ENCODE data around the gene FADS2. TPM values are rescaled to one million over a fixed set of nuclear protein-coding genes. Genes with fewer than 3 reads are reported as not detected.

The FADS2 gene
- total RNA-seq, 1 donor, result 713 TPM

DNA sequence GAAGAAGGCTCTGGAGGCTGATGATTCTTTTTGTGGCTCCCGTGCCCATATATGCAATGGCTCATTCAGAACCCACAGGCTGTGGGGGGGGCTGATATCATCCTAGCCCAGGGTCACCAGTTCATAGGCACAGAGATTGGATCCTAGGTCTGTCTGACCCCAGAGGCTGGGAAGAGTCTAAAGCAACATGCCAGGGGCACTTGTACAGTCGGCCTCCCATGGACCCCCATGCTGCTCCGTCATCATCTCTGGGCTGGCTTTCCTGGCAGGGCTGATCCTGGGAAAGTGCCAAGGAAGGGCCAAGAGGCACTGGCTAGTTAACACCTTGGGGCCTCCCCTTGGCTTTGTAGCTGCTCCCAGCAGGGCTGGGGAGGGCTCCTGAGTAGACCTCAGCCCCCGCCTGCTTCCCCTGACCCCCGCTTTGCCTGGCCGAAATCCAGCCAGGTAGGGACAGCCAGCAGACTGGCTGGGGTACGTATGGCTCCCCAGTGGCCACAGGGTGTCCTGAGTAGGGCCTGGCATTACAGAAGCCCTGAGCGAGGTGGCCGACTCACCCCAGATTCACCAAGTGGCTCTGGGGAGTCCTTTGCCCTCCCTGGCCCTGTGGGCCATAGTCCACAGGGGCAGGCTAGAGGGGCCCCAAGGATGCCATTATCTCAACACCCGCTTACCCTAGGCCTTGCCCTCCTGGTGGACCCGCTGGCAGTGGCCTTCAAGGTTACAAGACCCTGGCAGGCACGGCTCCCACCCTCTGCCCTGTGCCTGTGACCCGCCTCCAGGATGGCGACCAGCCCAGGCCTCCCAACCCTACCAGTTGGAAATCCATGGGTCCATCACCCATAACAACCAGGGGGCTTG is 40.7 kb downstream of the FADS2 start:
- DNase-seq (ENCODE audit: low read depth), result no peak
- TF ChIP-seq, protein P1, sequence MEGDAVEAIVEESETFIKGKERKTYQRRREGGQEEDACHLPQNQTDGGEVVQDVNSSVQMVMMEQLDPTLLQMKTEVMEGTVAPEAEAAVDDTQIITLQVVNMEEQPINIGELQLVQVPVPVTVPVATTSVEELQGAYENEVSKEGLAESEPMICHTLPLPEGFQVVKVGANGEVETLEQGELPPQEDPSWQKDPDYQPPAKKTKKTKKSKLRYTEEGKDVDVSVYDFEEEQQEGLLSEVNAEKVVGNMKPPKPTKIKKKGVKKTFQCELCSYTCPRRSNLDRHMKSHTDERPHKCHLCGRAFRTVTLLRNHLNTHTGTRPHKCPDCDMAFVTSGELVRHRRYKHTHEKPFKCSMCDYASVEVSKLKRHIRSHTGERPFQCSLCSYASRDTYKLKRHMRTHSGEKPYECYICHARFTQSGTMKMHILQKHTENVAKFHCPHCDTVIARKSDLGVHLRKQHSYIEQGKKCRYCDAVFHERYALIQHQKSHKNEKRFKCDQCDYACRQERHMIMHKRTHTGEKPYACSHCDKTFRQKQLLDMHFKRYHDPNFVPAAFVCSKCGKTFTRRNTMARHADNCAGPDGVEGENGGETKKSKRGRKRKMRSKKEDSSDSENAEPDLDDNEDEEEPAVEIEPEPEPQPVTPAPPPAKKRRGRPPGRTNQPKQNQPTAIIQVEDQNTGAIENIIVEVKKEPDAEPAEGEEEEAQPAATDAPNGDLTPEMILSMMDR (IDR thresholded peaks at IDR 0.05; ENCODE audit: insufficient read depth, low read depth, low read length), result no peak
- H3K4me3 ChIP-seq (ENCODE audit: low read depth, low read length), result no peak overlapping the region

DNA sequence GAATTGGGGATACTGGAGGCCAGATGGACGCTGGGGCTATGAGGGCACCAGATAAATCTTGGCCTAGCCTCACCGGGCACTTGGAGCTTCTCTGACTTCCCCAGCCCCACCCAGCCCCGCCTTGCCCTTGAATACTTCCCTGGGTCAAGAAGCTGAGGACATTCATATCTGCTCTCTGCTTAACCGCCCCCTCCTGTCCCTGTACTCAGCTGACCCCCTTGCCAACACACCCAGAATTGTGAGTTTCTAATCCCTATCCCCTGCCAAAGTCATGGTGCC is 41.3 kb downstream of the FADS2 start:
- TF ChIP-seq, protein P1 (IDR thresholded peaks at IDR 0.05; ENCODE audit: insufficient read depth, low read depth, low read length), result no peak
- no peak overlapping the region for H3K4me3 ChIP-seq (ENCODE audit: low read depth, low read length)
- DNase-seq (ENCODE audit: low read depth), result no peak

DNA sequence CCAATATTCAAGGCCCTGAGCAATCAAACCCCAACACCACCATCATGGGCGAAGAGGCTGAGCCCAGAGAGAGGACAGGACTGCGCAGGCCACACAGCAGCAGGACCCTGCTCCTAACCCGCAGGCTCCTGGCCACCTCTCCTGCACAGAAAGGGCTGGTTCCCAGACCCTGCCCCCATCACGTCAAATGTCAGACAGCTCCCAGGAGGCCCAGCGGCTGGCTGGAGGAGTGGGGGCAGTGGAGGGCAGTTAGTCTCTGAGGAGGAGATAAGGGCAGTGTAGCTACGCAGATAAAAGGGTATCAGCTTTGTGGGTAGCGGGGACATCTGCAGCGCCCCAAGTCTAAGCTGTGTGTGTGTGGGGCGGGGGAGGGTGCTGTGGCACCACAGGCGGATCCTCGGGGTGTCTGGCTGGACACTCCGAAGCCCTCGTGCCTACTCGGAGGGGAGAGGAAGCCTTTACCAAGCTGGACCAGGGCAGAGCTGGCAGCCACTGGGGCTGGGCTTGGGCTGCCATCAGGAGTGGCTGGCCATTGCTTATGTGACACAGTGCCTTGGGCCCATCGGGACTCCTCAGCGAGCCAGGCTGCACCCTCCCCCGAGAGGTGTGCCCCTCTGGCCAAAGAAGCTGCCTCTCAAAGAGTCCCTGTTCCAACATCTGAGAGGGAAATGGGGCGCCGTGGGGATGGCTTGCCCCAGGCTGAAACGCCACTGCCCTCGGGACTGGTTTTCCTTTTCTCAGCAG is 41.8 kb downstream of the FADS2 start:
- DNase-seq (ENCODE audit: low read depth), result no peak
- TF ChIP-seq, protein P1 (IDR thresholded peaks at IDR 0.05; ENCODE audit: insufficient read depth, low read depth, low read length), result no peak
- no peak overlapping the region for H3K4me3 ChIP-seq (ENCODE audit: low read depth, low read length)

DNA sequence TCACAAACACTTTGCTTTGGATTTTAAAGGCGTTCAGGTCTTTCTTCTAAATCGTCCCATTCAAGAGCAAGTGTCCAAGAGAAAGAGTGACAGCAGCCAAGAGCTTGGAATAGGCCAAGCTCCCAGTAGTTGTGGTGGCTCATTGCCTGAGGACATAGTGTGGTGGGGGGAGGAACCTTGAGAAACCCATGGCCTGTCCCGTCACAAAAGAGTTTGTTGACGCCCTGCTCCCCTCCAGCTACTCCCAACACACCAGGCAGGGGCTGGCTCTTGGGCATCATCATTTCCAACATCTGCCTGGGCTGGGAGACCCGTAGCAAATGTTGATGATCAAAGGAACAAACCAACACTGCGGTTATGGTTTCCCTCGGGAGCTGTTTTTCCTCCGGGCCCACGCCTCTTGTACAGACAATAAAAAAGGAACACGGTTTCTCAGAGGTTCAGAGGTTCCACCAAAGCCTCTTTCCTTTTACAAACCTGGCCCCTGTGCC is 42.5 kb downstream of the FADS2 start:
- H3K4me3 ChIP-seq (ENCODE audit: low read depth, low read length), result no peak overlapping the region
- peak; percentile 51 for DNase-seq (ENCODE audit: low read depth)

DNA sequence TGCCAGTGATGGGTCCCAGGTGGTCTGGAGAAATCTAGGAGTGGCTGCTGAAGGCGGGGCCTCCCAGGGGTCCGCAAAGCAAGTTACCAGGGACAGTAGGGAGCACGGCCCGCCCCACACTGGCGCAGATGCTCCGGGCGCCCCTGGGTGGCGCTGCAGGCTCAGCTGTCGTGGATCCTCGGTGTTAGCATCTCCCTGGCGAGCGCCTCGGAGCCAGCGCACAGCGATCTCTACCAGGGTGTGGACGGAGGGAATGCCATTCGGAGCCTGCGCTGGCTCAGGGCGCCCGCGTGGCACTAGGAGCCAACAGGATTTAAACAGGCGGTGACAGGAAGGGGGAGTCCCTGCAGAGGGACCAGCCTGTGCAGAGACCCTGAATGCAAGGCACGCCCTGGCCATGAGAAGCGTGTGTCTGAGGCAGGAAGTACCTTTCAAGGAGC is 43.1 kb downstream of the FADS2 start:
- TF ChIP-seq, protein P1 (IDR thresholded peaks at IDR 0.05; ENCODE audit: insufficient read depth, low read depth, low read length), result peak; percentile 88
- peak overlapping the region; percentile 30 for H3K4me3 ChIP-seq (ENCODE audit: low read depth, low read length)
- peak; percentile 75 for DNase-seq (ENCODE audit: low read depth)

More for the DNA sequence above, 42.5 kb downstream of the FADS2 start:
- TF ChIP-seq, protein P1 (IDR thresholded peaks at IDR 0.05; ENCODE audit: insufficient read depth, low read depth, low read length), result no peak

DNA sequence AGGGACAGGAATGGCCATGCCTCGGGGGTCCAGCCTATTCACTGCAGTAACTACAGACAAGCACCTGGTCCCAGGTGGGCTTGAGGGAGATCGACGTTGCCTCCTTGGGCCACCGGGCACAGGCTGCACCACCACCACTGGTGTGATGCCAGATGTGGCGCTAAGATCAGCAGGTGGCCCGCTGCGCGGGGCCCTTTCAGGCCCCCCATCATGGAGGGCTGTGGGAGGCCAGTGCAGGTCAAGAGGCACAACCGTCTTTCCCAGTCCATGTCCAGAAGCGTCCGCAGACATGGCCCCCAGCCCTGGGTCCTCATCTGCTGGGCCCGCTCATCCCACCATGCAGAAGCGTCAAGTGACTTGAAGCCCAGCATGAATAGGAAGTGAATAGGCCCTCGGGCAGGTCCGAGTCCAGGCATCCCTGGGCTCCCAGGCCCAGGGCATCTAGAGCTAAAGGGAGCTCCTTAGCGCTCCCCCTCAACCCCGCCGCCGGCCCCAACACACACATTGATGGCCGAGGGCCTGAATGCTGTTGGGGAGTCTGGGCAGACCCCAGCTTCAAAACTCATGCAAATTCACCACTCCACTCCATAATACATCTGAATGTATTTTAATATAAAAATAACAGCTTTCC is 45.0 kb downstream of the FADS2 start:
- no peak for DNase-seq (ENCODE audit: low read depth)
- TF ChIP-seq, protein P1 (IDR thresholded peaks at IDR 0.05; ENCODE audit: insufficient read depth, low read depth, low read length), result no peak
- no peak overlapping the region for H3K4me3 ChIP-seq (ENCODE audit: low read depth, low read length)

Measured in fibroblast of villous mesenchyme (primary cell).